Measurements from ENCODE around the gene OR56B1.

Gene OR56B1

GRCh38 chr11:5738431-5738830, 2.2 kb downstream of the OR56B1 start:
- TF ChIP-seq HDGF (IDR thresholded peaks at IDR 0.05; ENCODE audit: borderline replicate concordance) (no peak), FOXA1 (IDR thresholded peaks at IDR 0.05) (no peak), SP1 (IDR thresholded peaks at IDR 0.05) (no peak), ELF4 (IDR thresholded peaks at IDR 0.05) (no peak), ARNT (IDR thresholded peaks at IDR 0.05) (no peak), SUZ12 (IDR thresholded peaks at IDR 0.05) (no peak), NFRKB (IDR thresholded peaks at IDR 0.05) (no peak), LEF1 (IDR thresholded peaks at IDR 0.05; ENCODE audit: borderline replicate concordance) (no peak), TARDBP (IDR thresholded peaks at IDR 0.05) (no peak), PKNOX1 (IDR thresholded peaks at IDR 0.05) (no peak), ZNF384 (IDR thresholded peaks at IDR 0.05) (no peak), CTBP1 (IDR thresholded peaks at IDR 0.05; ENCODE audit: borderline replicate concordance) (no peak), BHLHE40 (IDR thresholded peaks at IDR 0.05; ENCODE audit: borderline replicate concordance) (no peak), L3MBTL2 (conservative IDR thresholded peaks at IDR 0.05) (no peak), FOXM1 (IDR thresholded peaks at IDR 0.05; ENCODE audit: borderline replicate concordance) (no peak), FOXK2 (IDR thresholded peaks at IDR 0.05) (no peak)
- POLR2A ChIA-PET, result no interaction called here
- CTCF ChIA-PET, result no interaction called here
- no peak for DNase-seq (ENCODE audit: extremely low spot score)

GRCh38 chr11:5746614-5747013, 10.4 kb downstream of the OR56B1 start:
- POLR2A ChIA-PET, result no interaction called here
- TF ChIP-seq NFRKB (IDR thresholded peaks at IDR 0.05) (no peak), ELF4 (IDR thresholded peaks at IDR 0.05) (no peak), ARNT (IDR thresholded peaks at IDR 0.05) (no peak), HDGF (IDR thresholded peaks at IDR 0.05; ENCODE audit: borderline replicate concordance) (no peak), CTBP1 (IDR thresholded peaks at IDR 0.05; ENCODE audit: borderline replicate concordance) (no peak), FOXM1 (IDR thresholded peaks at IDR 0.05; ENCODE audit: borderline replicate concordance) (no peak), SUZ12 (IDR thresholded peaks at IDR 0.05) (no peak), ZNF384 (IDR thresholded peaks at IDR 0.05) (no peak), SP1 (IDR thresholded peaks at IDR 0.05) (no peak), TARDBP (IDR thresholded peaks at IDR 0.05) (no peak), L3MBTL2 (conservative IDR thresholded peaks at IDR 0.05) (no peak), BHLHE40 (IDR thresholded peaks at IDR 0.05; ENCODE audit: borderline replicate concordance) (no peak), FOXK2 (IDR thresholded peaks at IDR 0.05) (no peak), FOXA1 (IDR thresholded peaks at IDR 0.05) (no peak), LEF1 (IDR thresholded peaks at IDR 0.05; ENCODE audit: borderline replicate concordance) (no peak)
- DNase-seq (ENCODE audit: extremely low spot score), result no peak
- CTCF ChIA-PET, result no interaction called here

- POLR2A ChIA-PET, result no interaction called here
- DNase-seq (ENCODE audit: extremely low spot score), result no peak
- CTCF ChIA-PET, result no interaction called here
- TF ChIP-seq SP1 (IDR thresholded peaks at IDR 0.05) (no peak), ZNF384 (IDR thresholded peaks at IDR 0.05) (no peak), CTBP1 (IDR thresholded peaks at IDR 0.05; ENCODE audit: borderline replicate concordance) (no peak), NFRKB (IDR thresholded peaks at IDR 0.05) (no peak), FOXK2 (IDR thresholded peaks at IDR 0.05) (no peak), PKNOX1 (IDR thresholded peaks at IDR 0.05) (no peak), BHLHE40 (IDR thresholded peaks at IDR 0.05; ENCODE audit: borderline replicate concordance) (no peak), ARNT (IDR thresholded peaks at IDR 0.05) (no peak), HDGF (IDR thresholded peaks at IDR 0.05; ENCODE audit: borderline replicate concordance) (no peak), SUZ12 (IDR thresholded peaks at IDR 0.05) (no peak), L3MBTL2 (conservative IDR thresholded peaks at IDR 0.05) (no peak), ELF4 (IDR thresholded peaks at IDR 0.05) (no peak), TARDBP (IDR thresholded peaks at IDR 0.05) (no peak), LEF1 (IDR thresholded peaks at IDR 0.05; ENCODE audit: borderline replicate concordance) (no peak), FOXA1 (IDR thresholded peaks at IDR 0.05) (no peak), FOXM1 (IDR thresholded peaks at IDR 0.05; ENCODE audit: borderline replicate concordance) (no peak)
Measured at GRCh38 chr11:5749836-5750235, 13.6 kb downstream of the OR56B1 start.

GRCh38 chr11:5753943-5754342, 17.7 kb downstream of the OR56B1 start, which contains the start of gene OR52N4:
Gene OR52N4 (plus strand): TSS chr11:5754243. CDS start chr11:5754741, 498 bp downstream.
- POLR2A ChIA-PET, result no interaction called here
- TF ChIP-seq ZNF384 (IDR thresholded peaks at IDR 0.05) (no peak), SP1 (IDR thresholded peaks at IDR 0.05) (no peak), ARNT (IDR thresholded peaks at IDR 0.05) (no peak), FOXK2 (IDR thresholded peaks at IDR 0.05) (no peak), BHLHE40 (IDR thresholded peaks at IDR 0.05; ENCODE audit: borderline replicate concordance) (no peak), L3MBTL2 (conservative IDR thresholded peaks at IDR 0.05) (no peak), FOXA1 (IDR thresholded peaks at IDR 0.05) (no peak), PKNOX1 (IDR thresholded peaks at IDR 0.05) (no peak), HDGF (IDR thresholded peaks at IDR 0.05; ENCODE audit: borderline replicate concordance) (no peak), LEF1 (IDR thresholded peaks at IDR 0.05; ENCODE audit: borderline replicate concordance) (no peak), NFRKB (IDR thresholded peaks at IDR 0.05) (no peak), SUZ12 (IDR thresholded peaks at IDR 0.05) (no peak)
- DNase-seq (ENCODE audit: extremely low spot score), result no peak
- CTCF ChIA-PET, result no interaction called here

GRCh38 chr11:5767056-5767455, 30.8 kb downstream of the OR56B1 start:
- ChIA-PET POLR2A (no interaction called here), CTCF (no interaction called here)
- DNase-seq (ENCODE audit: extremely low spot score), result no peak
- TF ChIP-seq SP1 (IDR thresholded peaks at IDR 0.05) (no peak), HDGF (IDR thresholded peaks at IDR 0.05; ENCODE audit: borderline replicate concordance) (no peak), L3MBTL2 (conservative IDR thresholded peaks at IDR 0.05) (no peak), TARDBP (IDR thresholded peaks at IDR 0.05) (no peak), PKNOX1 (IDR thresholded peaks at IDR 0.05) (no peak), ARNT (IDR thresholded peaks at IDR 0.05) (no peak), ELF4 (IDR thresholded peaks at IDR 0.05) (no peak), SUZ12 (IDR thresholded peaks at IDR 0.05) (no peak), ZNF384 (IDR thresholded peaks at IDR 0.05) (no peak), FOXM1 (IDR thresholded peaks at IDR 0.05; ENCODE audit: borderline replicate concordance) (no peak), LEF1 (IDR thresholded peaks at IDR 0.05; ENCODE audit: borderline replicate concordance) (no peak), NFRKB (IDR thresholded peaks at IDR 0.05) (no peak), BHLHE40 (IDR thresholded peaks at IDR 0.05; ENCODE audit: borderline replicate concordance) (no peak)
